T-helper 2 cell treated with Interferon-gamma antibody and Interleukin-4, amounts not matched to agents 100 ng/mL and 5 ng/mL, for 36 hours (primary cell): ENCODE data around the gene EDN2. TPM values are rescaled to one million over a fixed set of nuclear protein-coding genes. Genes with fewer than 3 reads are reported as not detected.

ENCODE experiments used
- intact Hi-C: fragments of 100-400 bp; cut with micrococcal nuclease; formaldehyde crosslinking; loops from one replicate; pipeline ENCODE4 v1.15.1; 2023
- total RNA-seq: library from RNA; stranded (reverse); gene quantifications from 2 replicates; pipeline ENCODE4 v1.2.3, GENCODE V29; 2022

Gene EDN2
- total RNA-seq, 1 donor from 2014 or later = not detected

DNA sequence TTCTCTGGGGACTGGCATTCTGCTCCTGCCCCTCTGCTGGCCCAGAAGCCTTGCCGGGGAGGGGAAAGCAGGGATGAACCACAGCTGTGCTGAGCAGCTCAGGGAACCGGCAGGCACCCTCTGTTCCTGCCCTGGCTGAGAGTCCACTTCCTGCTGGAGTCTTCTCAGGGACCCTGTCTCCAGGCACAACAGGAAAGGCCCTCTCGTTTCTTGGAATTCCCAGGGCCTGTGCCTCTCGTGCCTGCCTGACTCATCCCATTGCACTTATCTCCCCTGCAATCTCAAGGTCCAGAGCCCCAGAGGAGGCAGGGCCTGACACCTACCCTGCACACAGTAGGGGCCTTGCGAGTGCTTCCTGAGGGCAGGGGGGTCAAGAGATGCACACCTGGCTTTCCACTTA is 1.1 kb upstream of the EDN2 start:
- intact Hi-C loops = no loop called here

DNA sequence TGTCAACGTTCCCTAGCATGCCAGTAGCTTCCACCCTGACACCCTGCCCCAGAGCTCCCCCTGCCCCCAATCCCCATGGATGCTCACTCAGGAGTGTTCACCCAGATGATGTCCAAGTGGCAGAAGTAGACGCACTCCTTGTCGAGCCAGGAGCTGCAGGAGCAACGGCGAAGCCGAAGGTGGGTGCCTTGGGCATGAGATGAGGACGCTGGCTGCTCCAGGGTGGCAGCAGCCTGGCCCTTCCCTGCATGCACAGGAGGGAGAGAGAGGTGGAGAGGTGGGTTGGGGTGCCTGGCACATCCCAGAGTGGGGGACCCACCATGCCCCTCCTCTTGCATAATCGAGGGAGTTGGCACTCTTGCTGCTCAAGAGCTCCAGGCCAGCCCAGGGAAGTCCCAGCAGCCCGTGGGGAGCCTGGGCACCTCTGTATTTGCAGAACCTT is 502 bp downstream of the EDN2 start:
- intact Hi-C loops = no loop called here

DNA sequence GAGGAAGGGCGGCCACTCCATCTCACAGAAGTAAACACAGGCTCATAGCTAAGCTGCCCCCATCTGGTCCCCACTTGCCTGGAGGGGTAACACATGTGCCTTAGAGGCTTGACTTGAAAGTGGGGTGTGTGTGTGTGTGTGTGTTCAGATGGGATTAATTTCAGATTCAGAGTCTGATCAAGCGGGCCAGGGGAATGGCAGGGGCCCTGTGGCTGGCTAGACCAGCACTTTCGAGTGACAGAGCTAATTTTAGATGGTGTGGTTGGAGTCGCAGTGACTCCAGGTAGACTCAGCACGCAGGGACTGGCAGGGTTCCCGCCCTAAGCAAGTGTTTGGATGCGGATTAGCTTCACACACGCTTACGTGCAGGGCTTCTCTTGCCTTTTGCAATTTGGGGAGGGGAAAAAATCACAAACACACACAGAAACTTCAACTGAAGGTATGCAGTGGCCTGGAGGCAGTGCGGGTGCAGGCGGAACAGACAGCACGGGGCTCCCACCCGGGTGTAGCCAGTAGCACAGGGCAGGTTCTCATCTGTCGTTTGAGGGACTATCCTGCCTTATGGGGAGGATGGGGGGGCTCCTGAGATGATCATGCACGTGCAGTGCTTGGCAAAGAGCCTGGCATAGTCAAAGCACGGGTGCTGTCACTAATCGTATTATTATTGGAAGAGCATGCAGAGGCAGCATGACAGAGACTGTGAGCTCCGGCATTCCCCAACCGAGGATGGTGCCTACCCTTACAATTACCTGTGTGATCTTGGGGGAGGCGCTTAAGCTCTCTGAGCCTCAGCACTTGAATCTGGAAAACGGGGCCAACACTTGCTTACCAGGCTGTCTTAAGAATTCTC is 1.3 kb downstream of the EDN2 start:
- intact Hi-C loops = no loop called here

DNA sequence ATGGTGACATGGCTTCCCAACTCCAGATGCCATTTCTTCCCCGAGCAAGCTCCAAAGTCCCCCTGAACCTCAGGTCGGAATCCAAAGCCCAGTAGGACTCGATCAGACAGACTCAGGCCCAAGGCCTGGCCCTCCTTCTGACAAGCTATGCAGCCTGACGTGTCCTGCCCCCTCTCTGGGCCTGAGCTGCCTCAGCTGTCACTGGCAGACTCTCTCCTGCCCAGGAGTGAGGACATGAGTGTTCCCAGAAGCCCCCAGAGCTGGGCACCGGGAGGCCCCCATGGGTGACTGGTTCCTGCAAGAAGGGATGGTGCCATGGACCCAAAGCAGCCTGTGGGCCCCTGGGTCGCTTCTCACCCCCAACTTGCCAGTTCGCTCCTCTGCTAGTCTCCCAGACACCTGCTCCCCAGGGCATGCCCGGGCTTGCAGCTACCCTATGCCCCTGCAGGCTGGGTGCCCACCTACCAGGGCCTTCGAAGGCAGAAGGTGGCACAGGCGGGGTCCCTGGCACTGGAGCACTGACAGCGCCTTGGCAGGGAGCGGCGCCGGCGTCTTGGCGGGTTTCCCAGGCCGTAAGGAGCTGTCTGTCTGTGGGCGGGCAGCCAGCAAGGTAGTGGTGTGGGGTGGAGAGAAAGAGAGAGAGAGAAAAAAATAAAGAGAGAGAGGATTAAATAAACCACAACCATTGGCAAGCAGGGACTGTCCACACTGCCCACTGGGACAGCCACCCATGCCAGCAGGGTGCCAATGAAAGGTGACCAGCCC is 2.3 kb downstream of the EDN2 start:
- intact Hi-C loops = no loop called here

DNA sequence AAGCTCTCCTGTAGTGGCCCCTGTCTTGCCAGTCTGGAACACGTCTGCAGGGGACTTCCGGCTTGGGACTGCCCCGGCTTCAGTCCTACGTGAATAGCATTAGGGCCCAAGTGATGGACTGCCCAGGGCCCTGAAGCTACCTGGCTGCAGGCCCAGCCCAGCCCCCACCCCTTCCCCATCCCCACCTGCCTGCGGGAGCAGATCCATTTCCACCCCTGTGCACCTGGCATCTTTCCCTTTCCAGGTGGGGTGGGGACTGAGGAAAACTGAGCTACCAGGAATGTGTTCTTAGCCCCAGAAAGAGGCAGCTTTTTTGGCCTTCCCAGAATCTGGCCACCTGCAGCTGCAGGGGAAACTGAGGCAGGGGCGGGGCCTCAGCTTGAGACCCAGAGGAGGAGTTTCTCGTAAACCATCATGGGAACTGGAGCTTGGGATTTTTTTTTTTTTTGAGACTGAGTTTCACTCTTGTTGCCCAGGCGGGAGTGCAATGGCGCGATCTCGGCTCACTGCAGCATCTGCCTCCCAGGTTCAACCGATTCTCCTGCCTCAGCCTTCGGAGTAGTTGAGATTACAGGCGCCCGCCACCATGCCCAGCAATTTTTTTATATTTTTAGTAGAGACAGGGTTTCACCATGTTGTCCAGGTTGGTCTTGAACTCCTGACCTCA is 3.2 kb downstream of the EDN2 start:
- intact Hi-C loops = no loop called here

DNA sequence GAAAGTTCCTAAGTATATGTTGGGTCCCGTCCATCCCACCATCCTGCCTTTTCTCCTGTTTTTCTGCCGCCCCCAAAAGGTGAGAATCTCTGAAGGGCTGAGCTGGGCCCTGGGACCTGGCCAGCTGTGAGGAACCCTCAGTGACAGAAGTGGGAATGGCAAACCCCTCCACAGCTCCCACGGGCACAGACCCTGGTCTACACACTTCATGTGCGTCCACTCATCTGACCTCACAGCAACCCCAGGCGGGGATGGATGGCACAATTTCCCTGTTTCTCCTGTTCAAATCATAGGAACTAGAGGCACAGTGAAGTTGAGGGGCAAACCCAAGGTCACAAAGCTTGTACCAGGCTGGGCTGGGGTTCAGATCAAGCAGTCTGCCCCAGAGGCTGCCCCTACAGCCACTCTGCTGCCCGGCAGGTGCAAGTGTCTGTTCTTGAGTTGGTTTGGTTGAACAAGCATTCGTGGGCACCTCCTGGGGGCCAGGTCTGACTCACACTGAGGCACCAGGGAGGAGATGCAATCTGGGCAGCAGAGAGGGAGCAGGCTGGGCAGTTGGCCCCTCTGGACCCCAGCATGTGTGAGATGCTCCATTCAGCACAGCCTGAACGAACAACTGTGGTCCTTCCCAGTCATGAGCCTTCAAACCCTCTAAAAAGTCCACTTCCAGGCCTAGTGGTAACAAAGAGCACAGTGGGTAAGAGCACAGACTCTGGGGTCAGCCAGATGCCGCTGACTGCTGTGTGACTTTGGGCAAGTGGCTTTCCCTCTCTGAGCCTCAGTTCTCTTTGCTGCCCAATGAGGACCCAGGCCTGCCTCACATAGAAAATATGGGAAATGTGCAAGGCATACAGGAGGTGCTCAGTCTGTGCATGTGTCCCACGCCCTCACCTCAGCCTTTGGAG is 4.0 kb downstream of the EDN2 start:
- intact Hi-C loops = no loop called here

DNA sequence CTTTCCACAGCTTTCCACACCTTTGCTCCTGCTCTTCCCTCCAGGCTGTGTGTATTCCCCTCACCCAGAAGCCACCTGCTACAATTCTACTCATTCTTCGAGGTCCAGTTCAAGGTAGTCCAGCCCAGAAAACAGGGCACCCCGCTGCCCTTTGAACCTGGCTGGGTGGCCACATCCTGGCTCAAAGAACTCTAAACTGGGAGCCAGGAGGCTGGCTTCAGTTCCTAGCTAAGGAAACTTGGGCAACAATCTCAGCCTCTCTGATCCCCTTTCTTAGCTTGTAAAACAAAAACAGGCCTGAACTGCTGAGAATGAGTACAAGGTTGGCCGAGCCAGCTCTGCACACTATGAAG is 4.7 kb downstream of the EDN2 start:
- intact Hi-C loops = no loop called here

DNA sequence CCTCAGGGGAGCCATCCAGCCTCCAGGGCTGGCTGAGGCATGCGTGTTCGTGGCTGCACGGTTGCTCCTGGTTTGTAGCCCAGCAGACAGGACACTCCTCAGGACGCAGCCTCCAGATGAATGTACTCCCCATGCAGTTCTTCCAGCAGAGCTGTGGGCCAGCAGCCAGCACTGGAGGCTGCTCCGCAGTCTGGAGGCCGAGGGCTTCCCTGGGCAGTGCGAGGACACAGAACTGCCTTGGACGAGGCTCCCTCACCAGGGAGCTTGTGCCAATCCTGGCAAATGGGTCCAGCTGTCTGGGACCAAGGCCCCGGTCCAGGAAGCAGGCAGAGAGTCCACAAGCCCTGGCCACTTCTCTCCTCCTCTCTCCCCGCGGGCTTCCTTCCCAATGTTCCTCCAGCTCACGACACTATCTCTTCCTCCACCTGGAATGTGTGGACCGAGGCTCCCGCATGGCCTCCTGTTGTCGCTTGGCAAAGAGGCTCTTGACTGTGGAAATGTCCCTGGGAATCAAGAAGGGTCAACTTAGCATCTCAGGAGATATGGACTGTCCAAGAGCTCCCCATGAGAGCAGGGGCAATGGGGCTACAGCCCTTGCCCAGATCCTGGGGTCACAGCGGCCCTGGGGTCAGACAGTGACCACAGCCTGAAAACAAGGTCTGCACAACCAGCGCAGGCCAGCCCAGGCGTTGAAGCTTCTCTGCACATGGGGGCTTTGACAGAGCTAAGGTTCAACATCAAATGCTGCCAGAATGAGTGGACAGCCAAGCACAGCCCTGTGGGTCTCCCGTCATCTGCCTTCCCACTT is 5.3 kb downstream of the EDN2 start:
- intact Hi-C loops = no loop called here

DNA sequence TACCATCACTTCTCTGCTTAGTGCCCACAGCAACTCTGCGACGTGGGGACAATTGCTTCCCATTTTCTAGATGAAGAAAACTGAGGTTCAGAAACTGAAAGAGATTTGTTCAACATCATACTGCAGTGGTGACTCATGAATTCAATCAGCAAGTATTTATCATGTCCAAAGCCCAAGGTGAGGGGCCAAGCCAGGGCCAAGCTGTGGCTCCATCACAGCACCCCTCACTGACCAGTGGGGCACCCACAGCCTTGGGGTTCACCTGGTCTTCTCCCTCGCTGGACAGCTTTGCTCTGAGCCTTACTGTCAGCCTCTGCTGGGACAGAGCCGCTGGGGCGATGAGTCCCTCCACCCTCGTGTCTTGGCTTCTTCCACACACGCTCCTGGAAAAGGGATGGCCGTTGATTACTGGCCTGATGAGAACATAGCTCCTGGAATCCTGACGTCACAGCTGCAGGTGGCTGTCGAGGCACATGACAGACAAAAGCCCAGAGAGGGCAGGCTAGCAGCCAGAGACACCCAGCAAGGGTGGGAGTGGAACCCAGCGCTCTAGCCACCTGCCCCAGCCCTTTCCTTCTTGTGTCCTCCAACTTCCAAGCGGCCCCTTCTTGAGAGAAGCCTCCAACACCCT is 6.2 kb downstream of the EDN2 start:
- intact Hi-C loops = no loop called here

DNA sequence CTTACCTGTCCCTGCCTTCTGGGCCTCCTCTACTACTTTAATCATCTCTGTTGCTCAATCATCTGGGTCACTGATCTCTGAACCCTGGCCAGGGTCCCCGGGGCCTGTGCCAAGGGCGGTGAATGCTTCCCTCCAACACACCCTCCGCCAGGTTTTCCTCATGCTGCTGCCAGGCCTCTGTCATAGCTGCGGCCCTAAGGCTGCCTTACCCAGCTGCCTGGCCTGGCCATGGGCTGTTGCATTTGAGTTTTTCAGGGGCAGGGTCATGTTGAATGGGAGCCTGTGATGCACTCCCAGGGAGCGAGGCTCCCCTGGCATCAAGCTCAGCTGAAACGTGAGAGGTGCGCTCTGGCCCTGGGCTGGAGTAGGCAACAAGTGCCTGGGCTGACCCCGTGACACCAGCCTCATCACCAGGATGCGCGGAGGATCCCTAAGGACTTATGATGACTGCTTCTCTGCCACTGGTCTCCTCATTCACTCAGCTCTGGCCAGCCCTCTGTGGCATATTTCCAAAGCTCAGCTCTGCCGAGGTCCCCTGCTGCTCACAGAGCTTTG is 7.6 kb downstream of the EDN2 start:
- intact Hi-C loops = no loop called here

DNA sequence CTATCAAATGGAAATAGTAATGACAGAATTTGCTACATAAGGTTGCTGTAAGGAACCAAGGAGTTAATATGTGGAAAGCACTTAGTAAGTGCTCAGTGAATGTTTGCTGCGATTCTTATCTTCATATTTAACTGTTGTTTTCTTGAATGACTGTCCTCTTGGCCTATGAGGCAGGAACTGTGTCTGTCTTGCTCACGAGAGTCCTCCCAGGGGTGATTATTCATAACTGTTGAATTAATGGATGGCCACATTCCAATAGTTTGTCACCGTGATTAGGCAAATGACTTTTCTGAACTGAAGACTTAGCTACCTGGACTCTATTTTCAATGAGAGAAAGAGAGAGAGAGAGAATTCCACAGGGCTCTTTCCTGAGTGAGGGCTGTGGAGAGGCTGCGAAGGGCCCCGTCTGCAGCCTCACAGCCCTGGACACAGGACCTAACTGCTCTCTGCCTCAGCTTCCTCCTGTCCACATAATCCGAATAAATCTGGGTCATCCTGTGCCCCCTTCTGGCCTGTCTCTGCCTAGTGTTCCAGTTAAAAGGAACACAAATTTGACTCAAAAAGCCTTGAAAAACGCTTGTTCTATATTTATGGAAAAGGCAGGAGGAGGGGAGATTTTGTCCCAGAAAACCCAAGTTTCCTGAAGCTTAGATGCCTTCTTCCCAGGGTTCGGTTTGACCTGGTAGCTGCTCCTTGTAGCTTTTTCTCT is 8.5 kb downstream of the EDN2 start:
- intact Hi-C loops = no loop called here

DNA sequence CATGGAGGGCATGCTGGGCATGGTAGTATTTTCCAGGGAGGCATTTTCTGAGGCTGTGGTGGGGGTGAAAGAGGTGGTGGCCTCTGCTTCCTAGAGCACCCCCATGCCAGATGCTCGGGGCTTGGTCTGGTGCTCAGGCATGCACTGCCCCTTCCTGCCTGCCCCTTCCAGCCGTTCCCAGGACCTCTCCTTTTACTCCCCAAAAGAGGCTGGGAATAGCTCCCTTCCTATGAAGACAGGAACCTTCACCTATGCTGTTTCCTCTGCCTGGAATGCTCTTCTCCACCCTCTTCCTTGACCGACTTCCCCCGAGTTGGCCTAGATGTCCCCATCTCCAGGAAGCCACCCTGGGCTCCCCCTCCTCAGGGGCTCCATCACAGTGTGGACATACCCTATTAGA is 9.1 kb downstream of the EDN2 start:
- intact Hi-C loops = no loop called here

DNA sequence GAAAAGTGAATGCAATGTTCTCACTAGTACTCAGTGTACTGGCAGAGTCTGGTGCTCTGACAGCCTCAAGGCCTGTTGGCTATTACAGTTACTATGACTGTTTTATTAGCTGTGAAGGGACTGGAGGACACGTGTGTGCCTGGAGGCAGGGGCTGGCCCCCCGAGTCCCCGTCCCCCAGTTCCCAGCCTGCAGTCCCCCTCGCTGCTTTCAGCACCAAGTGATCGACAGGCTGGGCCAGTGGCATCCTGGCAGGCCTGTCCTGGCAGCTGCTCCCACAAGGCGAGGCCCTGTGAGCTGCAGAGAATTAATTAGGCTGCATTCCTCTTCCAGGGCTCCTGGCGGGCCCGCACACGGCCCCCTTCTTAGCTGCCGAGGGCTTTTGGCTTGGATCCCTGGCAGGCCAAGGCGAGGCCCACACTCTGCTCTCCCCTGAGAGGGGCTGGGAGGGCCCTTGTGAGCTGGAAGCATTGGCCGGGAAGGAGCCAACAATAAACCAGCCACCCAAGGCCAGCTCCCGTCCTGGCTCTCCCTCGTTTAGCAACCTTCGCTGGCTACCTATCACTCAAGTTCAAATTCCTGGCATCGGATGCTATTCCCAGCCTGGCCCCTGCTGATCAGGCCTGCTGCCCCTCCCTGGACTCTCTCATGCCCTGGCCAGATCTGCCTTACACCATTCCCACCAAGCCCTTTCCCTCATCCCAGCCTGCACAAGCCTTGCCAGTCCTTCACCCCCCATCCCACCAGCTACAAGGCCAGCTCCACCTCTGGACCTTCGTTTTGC is 9.8 kb downstream of the EDN2 start:
- intact Hi-C loops = no loop called here

DNA sequence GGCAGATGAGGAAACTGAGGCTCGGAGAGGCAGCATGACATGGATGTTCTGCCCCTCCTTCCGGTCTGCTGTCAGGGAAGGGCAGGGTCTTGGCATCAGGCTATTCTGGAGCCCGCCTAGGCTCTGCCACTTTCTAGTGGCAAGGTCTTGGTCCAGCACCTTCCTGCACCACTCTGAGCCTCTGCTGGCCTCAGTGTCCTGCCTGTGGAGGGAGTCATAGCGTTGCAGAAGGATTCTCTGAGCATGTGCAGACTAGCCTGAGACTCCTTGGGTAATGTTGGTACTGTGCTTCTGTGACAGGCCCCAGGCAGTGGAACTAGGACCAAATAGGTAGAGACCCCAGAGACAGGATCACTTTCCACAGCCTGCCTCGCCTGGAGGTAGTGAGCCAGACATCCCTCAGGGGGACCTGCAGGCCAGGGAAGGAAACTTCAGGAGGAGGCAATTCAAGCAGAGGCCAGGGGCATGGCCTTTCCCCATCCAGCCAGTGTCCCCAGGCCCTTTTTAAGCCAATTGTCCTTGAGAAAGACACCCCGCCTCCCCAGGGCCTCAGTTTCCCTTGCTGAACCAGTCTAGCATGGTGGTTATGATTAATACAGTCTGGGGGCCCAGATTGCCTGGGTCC is 10.6 kb downstream of the EDN2 start:
- intact Hi-C loops = no loop called here

DNA sequence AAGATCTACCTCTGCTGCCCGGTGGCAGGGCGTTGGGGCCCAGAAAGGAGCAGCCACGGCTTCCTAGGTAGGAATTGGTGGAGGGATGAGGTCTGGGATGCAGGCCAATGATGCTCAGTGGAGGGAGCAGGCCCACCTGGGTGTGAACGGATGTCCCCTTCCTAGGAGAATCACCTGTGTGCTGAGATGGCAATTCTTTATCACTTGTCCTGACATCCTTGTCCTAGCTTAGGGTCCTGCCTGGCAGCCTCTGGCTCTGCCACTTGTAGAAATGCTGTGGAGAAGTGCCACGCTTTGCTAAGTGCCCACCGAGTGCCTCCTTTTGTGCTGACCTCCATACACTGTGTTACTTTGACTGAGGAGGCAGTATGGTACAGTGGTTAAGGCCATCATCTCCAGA is 12.8 kb downstream of the EDN2 start:
- intact Hi-C loops = no loop called here

DNA sequence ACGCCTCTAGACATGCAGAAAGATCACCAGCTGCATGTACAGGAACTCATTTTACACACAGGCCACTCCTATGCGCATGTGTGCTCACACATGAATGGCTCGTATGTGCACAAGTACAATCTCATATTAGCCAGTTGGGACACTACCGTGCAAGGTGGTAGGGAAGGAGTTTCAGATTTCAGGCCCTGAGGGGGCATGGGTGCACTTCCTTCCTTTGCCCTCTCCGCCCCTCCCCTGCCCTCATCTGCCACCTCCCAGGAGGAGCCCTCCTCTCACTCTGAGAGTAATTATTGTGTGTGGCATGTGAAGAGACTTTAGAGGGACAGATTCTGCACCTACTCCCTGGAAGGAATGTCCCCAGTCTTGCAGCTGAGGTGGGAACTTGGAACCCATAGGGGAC is 14.8 kb downstream of the EDN2 start:
- intact Hi-C loops = no loop called here

DNA sequence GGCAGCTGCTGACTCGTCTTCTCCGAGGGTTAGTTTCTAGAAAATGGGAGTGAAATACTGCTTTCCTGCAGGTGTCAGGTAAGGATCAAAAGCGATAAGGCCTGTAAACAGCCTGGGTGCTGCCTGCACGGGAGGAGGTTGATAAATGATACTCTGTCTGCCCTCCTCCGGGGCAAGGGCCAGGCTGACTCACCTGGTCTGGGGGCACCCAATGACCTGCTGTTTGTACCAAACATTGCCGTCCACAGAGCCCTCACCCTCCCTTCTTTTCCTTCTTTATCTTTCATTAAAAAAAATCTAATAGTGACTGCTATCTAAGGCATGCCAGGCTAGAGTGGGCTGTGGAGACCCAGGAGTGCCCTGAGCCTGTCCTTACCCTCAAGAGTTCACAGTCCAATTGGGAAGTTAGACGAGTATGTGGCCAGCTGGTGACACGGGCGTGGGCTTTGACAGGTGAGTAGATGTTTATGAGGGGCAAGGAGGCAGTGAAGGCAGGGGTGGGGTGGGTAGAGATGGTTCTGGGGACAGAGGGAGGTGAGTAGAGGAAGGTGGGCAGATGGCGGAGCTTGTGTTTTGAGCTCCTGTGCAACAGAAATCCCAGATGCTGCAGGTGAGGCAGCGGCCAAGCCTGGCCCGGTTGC is 16.2 kb downstream of the EDN2 start:
- intact Hi-C loops = no loop called here
